OCI-LY3 (cell line): ENCODE results near the gene AKNA.

Source experiments
- H2AFZ ChIP-seq: fragments of 200-600, 300-600 bp; shearing (Covaris generic); 2 replicates; pipeline ENCODE4 v1.6.0; 2014; ENCODE audit warnings: antibody characterized with exemption, low read depth, low read length
- H3K27ac ChIP-seq: fragments of 200-600, 300-600 bp; sonication (generic); 2 replicates; pipeline ENCODE4 v1.5.1; 2014; ENCODE audit warnings: mild to moderate bottlenecking, low read length, moderate library complexity, mixed read lengths
- H3K27me3 ChIP-seq: fragments of 200-600, 300-600 bp; sonication (generic); 2 replicates; pipeline ENCODE4 v1.6.1; 2014; ENCODE audit warnings: low read depth, low read length, mixed read lengths
- H3K36me3 ChIP-seq: fragments of 200-600, 300-600 bp; sonication (generic); replicated peaks from 2 replicates; pipeline ENCODE3; 2014; ENCODE audit warnings: low read depth, low read length, mixed read lengths
- H3K4me1 ChIP-seq: fragments of 300-600, 200-600 bp; sonication (generic); 2 replicates; pipeline ENCODE4 v1.6.1; 2014; ENCODE audit warnings: low read length, mixed read lengths
- H3K4me2 ChIP-seq: fragments of 200-600, 300-600 bp; sonication (generic); 2 replicates; pipeline ENCODE4 v1.6.1; 2014; ENCODE audit warnings: low read length, mixed read lengths
- H3K4me3 ChIP-seq: fragments of 300-600, 200-600 bp; sonication (generic); 2 replicates; pipeline ENCODE4 v1.5.1; 2014; ENCODE audit warnings: antibody characterized with exemption, mild to moderate bottlenecking, low read length, moderate library complexity
- H3K79me2 ChIP-seq: fragments of 300-600, 200-600 bp; shearing (Covaris generic); 2 replicates; pipeline ENCODE4 v1.6.1; 2014; ENCODE audit warnings: mild to moderate bottlenecking, low read length, mixed read lengths
- H3K9ac ChIP-seq: fragments of 300-600, 200-600 bp; shearing (Covaris generic); 2 replicates; pipeline ENCODE4 v1.6.0; 2014; ENCODE audit warnings: mild to moderate bottlenecking, low read length, moderate library complexity
- H3K9me3 ChIP-seq: fragments of 200-600, 300-600 bp; shearing (Covaris generic); 2 replicates; pipeline ENCODE4 v1.6.1; 2014; ENCODE audit warnings: low read length, mixed read lengths; ENCODE audit not compliant: insufficient read depth
- H4K20me1 ChIP-seq: fragments of 200-600, 300-600 bp; sonication (generic); 2 replicates; pipeline ENCODE4 v1.6.1; 2016; ENCODE audit warnings: low read length, mixed read lengths; ENCODE audit not compliant: insufficient read depth
- CTCF ChIP-seq: fragments of 200-600, 300-600 bp; sonication (generic); IDR thresholded peaks from 2 replicates; pipeline ENCODE4 v1.5.1; 2014; ENCODE audit warnings: antibody characterized with exemption, low read length, low read depth
- EZH2phosphoT487 ChIP-seq: fragments of 200-600 bp; shearing (Covaris generic); IDR thresholded peaks from 2 replicates; pipeline ENCODE4 v1.6.1; 2018; ENCODE audit warnings: antibody characterized with exemption, mixed run types, low read depth

Gene AKNA

GRCh38 chr9:114359801-114360200, 28.0 kb downstream of the AKNA start:
- Histone ChIP-seq H3K4me1 (peaks cover 5% of the 10 kb centered on the region), H3K27me3 (no peaks in the 10 kb centered on the region), H3K79me2 (peaks cover 30% of the 10 kb centered on the region), H3K9me3 (no peaks in the 10 kb centered on the region), H3K4me2 (no peak overlapping the region), H2AFZ (no peak overlapping the region), H3K36me3 (peaks cover 92% of the 10 kb centered on the region), H3K27ac (no peak overlapping the region), H4K20me1 (no peaks in the 10 kb centered on the region), H3K4me3 (no peak overlapping the region), H3K9ac (no peak overlapping the region)
- TF ChIP-seq CTCF (no peak), EZH2phosphoT487 (no peak)

DNA sequence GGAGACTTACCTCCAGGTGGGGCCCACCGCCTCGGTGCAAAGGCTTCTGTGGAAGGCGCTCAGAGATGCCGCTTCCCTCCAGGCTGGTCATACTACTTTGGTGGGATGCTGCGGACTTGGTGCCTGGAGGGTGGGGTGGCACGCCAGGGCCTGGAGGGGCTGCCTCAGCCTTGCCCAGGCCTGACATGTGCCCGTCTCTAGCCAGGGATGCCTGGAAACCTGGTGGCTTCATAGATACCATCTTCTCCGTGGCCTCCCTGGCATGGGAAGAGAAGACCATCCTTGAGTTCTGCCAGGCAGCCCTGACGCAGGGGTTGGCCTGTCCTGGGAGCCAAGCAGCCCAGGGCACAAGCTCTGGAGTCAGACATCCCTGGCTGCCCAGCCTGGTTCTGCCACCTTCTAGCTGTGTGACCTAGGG, 29.9 kb downstream of the AKNA start:
- no peaks in the 10 kb centered on the region for H3K9me3 ChIP-seq
- peaks cover 17% of the 10 kb centered on the region for H3K79me2 ChIP-seq
- TF ChIP-seq EZH2phosphoT487 (no peak), CTCF (no peak)
- peaks cover 79% of the 10 kb centered on the region for H3K36me3 ChIP-seq
- H2AFZ ChIP-seq = no peak overlapping the region
- H3K4me1 ChIP-seq = no peaks in the 10 kb centered on the region
- no peaks in the 10 kb centered on the region for H4K20me1 ChIP-seq
- H3K9ac ChIP-seq = no peak overlapping the region
- H3K4me3 ChIP-seq = no peak overlapping the region
- H3K27ac ChIP-seq = no peak overlapping the region
- H3K27me3 ChIP-seq = no peaks in the 10 kb centered on the region
- H3K4me2 ChIP-seq = no peak overlapping the region

GRCh38 chr9:114357360-114357759, 30.4 kb downstream of the AKNA start:
- Histone ChIP-seq H3K9ac (no peak overlapping the region), H3K4me2 (no peak overlapping the region), H3K4me3 (no peak overlapping the region), H3K36me3 (peaks cover 76% of the 10 kb centered on the region), H3K9me3 (no peaks in the 10 kb centered on the region), H3K79me2 (peaks cover 13% of the 10 kb centered on the region), H3K27ac (no peak overlapping the region), H3K27me3 (no peaks in the 10 kb centered on the region), H3K4me1 (no peaks in the 10 kb centered on the region), H4K20me1 (no peaks in the 10 kb centered on the region), H2AFZ (no peak overlapping the region)
- no peak for TF ChIP-seq EZH2phosphoT487
- no peak for TF ChIP-seq CTCF

DNA sequence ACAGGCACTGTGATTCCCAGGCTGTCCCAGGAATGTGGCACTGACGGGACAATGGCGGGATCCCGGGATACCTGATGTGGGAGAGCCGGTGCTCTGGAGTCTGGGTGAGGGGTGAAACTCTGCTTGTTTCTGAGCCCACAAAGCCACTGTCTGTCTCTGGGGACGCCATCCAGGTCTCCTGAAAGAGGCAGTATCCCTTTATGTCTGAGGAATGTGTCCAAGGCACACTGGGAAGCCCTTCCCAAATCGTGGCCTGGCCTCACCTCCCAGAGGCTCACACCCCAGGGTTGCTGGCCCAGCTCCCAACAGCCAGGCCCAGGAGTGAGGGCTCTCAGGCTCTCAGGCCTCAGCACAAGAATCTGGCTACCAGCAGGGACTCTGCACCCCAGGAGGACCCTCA, 31.0 kb downstream of the AKNA start:
- no peak overlapping the region for H3K9ac ChIP-seq
- H3K27me3 ChIP-seq = no peaks in the 10 kb centered on the region
- no peak overlapping the region for H3K4me3 ChIP-seq
- H3K4me2 ChIP-seq = no peak overlapping the region
- H2AFZ ChIP-seq = no peak overlapping the region
- H4K20me1 ChIP-seq = no peaks in the 10 kb centered on the region
- no peak overlapping the region for H3K27ac ChIP-seq
- peaks cover 70% of the 10 kb centered on the region for H3K36me3 ChIP-seq
- H3K9me3 ChIP-seq = no peaks in the 10 kb centered on the region
- H3K79me2 ChIP-seq = peaks cover 12% of the 10 kb centered on the region
- TF ChIP-seq CTCF = no peak
- no peak for TF ChIP-seq EZH2phosphoT487
- H3K4me1 ChIP-seq = no peaks in the 10 kb centered on the region
